ENCODE data around the gene KIT. TPM values are rescaled to one million over a fixed set of nuclear protein-coding genes. Genes with fewer than 3 reads are reported as not detected.
"Not testable (repeated sequence)": the region's sequence is repeated elsewhere in the genome, so short reads cannot be mapped to it uniquely, and the experiment has no call there.

Gene KIT
- total and polyA plus RNA-seq, 3 experiments from 2014 or later = 0.20 to 0.98 (median 0.39) TPM

DNA sequence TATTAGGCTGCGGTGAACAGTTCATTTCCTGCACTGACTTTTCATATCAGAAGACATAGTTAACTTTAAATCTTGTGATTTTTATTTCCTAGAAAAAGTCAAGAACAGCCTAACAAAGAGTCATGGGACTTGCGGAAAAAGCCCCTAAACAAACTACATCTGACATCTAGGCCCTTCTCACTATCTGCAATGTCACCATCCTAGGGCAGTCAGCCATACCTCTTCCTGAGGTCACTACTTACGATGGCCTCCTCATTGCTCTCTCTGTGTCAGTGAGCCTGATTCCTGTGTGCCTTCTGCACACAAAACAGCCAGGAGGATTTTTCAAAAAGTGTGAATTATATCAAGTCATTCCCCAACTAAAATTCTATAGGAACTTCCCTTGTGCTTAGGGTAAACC is 22.4 kb upstream of the KIT start:
- Mint-ChIP-seq H3K4me1 (peaks cover 4 to 7% (median 6%) of the 10 kb centered on the region in 3 donors), H3K36me3 (no peaks in the 10 kb centered on the region), H3K27ac (no peak overlapping the region), H3K4me3 (no peak overlapping the region), H3K27me3 (no peaks in the 10 kb centered on the region), H3K9me3 (peaks cover 0 to 2% (median 0%) of the 10 kb centered on the region in 5 donors)
- DNase-seq = no peak
- no peaks in the 10 kb centered on the region for H3K36me3 ChIP-seq (ENCODE audit: insufficient read depth, low read length)
- ChIA-PET POLR2A (no interaction called here), CTCF (no interaction called here)
- H3K4me3 ChIP-seq (ENCODE audit: low read length) = no peak overlapping the region
- H3K4me1 ChIP-seq (ENCODE audit: insufficient read depth, low read length) = no peaks in the 10 kb centered on the region
- H3K27ac ChIP-seq (ENCODE audit: low read depth, low read length) = no peak overlapping the region
- H3K9me3 ChIP-seq (ENCODE audit: low read length) = no peaks in the 10 kb centered on the region
- no peaks in the 10 kb centered on the region for H3K27me3 ChIP-seq (ENCODE audit: insufficient read depth, low read length, poor library complexity, severe bottlenecking)

DNA sequence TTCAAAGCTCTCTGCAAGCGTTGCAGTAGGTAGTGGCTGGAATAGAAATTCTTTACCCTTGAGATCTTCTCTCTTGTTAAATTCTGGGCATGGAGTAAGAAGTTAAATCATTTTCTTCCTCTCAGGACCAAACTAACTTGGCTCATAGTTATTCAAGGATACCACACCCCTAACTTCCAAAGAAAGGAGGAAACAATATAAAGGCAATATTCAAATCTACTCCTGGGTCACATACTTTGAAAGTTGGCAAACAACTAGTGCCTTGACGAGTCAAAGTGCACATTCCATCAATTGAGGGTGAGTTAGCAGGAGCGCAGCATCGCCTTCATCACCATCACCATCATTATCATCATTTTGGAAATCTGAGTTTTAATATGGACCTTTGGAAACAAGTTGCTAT is 20.4 kb upstream of the KIT start:
- H3K4me3 Mint-ChIP-seq = no peak overlapping the region
- H3K27ac Mint-ChIP-seq = no peak overlapping the region
- no peaks in the 10 kb centered on the region for H3K27me3 Mint-ChIP-seq
- no peak overlapping the region for H3K27ac ChIP-seq (ENCODE audit: low read depth, low read length)
- H3K9me3 ChIP-seq (ENCODE audit: low read length) = no peaks in the 10 kb centered on the region
- H3K27me3 ChIP-seq (ENCODE audit: insufficient read depth, low read length, poor library complexity, severe bottlenecking) = no peaks in the 10 kb centered on the region
- H3K4me1 Mint-ChIP-seq = peaks cover 4 to 7% (median 6%) of the 10 kb centered on the region in 3 donors
- H3K4me3 ChIP-seq (ENCODE audit: low read length) = no peak overlapping the region
- DNase-seq = no peak
- H3K36me3 ChIP-seq (ENCODE audit: insufficient read depth, low read length) = no peaks in the 10 kb centered on the region
- peaks cover 0 to 2% (median 0%) of the 10 kb centered on the region in 5 donors for H3K9me3 Mint-ChIP-seq
- H3K4me1 ChIP-seq (ENCODE audit: insufficient read depth, low read length) = no peaks in the 10 kb centered on the region
- POLR2A ChIA-PET = no interaction called here
- CTCF ChIA-PET = no interaction called here
- no peaks in the 10 kb centered on the region for H3K36me3 Mint-ChIP-seq

DNA sequence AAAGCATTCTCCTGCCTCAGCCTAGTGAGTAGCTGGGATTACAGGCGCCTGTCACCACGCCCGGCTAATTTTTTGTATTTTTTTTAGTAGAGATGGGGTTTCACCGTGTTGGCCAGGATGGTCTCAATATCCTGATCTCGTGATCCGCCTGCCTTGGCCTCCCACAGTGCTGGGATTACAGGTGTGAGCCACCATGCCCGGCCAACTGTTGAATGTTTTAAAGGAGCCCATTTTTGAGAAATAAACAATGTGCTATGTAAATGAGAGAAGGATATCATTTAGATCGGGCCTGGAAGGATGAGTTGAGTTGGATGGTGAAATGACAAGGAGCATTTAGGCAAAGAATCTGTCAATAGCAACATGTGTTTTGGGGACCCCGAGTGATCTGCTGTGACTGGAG is 16.7 kb upstream of the KIT start:
- H3K27ac ChIP-seq (ENCODE audit: low read depth, low read length); H3K36me3 ChIP-seq (ENCODE audit: insufficient read depth, low read length); H3K4me3 ChIP-seq (ENCODE audit: low read length); H3K4me1 Mint-ChIP-seq; H3K27ac Mint-ChIP-seq; H3K4me1 ChIP-seq (ENCODE audit: insufficient read depth, low read length); POLR2A ChIA-PET; H3K36me3 Mint-ChIP-seq; H3K4me3 Mint-ChIP-seq; H3K9me3 ChIP-seq (ENCODE audit: low read length); DNase-seq; H3K9me3 Mint-ChIP-seq; CTCF ChIA-PET; H3K27me3 ChIP-seq (ENCODE audit: insufficient read depth, low read length, poor library complexity, severe bottlenecking); H3K27me3 Mint-ChIP-seq: not testable (repeated sequence)

DNA sequence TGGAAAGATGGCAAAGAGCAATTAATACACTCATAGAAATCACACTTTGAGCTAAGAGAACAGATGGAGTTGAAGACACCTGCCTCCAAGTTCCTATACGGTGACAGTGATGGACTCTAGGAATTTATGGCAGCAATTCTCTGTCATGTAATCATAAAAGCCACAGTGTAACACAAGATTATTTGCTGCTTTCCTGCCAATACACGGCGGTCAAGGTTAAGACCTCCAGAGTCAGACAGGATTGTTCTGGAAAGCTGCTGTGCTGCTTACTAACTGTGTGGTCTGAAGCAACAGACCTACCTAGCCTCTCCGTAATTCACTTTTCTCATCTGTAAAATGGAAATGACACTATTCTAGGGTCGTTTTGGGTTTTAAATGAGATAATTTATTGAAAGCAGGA is 14.6 kb upstream of the KIT start:
- CTCF ChIA-PET = no interaction called here
- no peaks in the 10 kb centered on the region for H3K36me3 Mint-ChIP-seq
- H3K4me3 ChIP-seq (ENCODE audit: low read length) = no peak overlapping the region
- no peaks in the 10 kb centered on the region for H3K4me1 ChIP-seq (ENCODE audit: insufficient read depth, low read length)
- H3K9me3 ChIP-seq (ENCODE audit: low read length) = no peaks in the 10 kb centered on the region
- no peaks in the 10 kb centered on the region for H3K27me3 ChIP-seq (ENCODE audit: insufficient read depth, low read length, poor library complexity, severe bottlenecking)
- H3K9me3 Mint-ChIP-seq = no peaks in the 10 kb centered on the region
- no peak for DNase-seq
- H3K4me3 Mint-ChIP-seq = no peak overlapping the region
- no peak overlapping the region for H3K27ac Mint-ChIP-seq
- H3K27ac ChIP-seq (ENCODE audit: low read depth, low read length) = no peak overlapping the region
- H3K27me3 Mint-ChIP-seq = no peaks in the 10 kb centered on the region
- POLR2A ChIA-PET = no interaction called here
- H3K36me3 ChIP-seq (ENCODE audit: insufficient read depth, low read length) = no peaks in the 10 kb centered on the region
- H3K4me1 Mint-ChIP-seq = no peaks in the 10 kb centered on the region

DNA sequence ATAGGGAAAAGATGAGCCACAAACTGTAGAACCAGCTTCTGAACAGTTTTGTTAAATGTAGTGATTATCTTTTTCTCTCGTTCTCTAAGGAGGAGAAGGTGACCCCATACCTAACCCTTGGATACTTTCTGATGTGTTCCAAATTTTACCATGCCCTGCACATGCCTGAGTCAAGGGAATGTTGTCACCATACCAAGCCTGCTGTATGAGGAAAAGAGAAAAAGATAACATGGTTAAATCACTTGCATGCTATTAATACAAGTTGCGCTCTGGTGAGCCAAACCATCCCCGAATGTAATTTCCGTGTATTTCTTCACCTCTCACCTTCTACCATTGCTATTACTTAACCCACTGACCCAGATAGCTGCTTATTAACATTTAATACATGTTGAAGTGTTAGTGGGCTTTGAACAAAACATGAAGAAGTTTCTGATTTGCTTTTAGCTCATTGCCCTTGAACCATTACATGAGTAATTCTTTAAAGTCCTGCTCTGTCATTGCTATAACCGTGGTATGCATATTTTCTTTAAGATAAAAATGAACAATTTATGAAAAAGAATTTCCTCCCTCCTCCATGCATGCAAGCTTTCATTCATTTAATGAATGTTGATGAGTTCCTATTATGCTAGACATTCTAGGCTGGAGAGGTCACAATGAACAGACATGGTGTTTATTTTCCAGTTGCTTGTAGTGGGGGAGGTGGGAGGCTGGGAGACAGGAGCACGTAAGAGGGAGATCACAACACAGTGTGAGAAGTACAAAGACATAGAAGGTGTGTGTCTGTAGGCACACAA is 13.6 kb upstream of the KIT start:
- Histone ChIP-seq H3K4me1 (ENCODE audit: insufficient read depth, low read length) (no peaks in the 10 kb centered on the region), H3K4me3 (ENCODE audit: low read length) (no peak overlapping the region), H3K9me3 (ENCODE audit: low read length) (no peaks in the 10 kb centered on the region), H3K27me3 (ENCODE audit: insufficient read depth, low read length, poor library complexity, severe bottlenecking) (no peaks in the 10 kb centered on the region), H3K36me3 (ENCODE audit: insufficient read depth, low read length) (no peaks in the 10 kb centered on the region), H3K27ac (ENCODE audit: low read depth, low read length) (no peak overlapping the region)
- no peaks in the 10 kb centered on the region for H3K36me3 Mint-ChIP-seq
- no peaks in the 10 kb centered on the region for H3K9me3 Mint-ChIP-seq
- ChIA-PET POLR2A (no interaction called here), CTCF (no interaction called here)
- peak overlapping the region in 1 of 8 donors; percentile 29 for H3K27ac Mint-ChIP-seq
- no peaks in the 10 kb centered on the region for H3K27me3 Mint-ChIP-seq
- H3K4me3 Mint-ChIP-seq = no peak overlapping the region
- DNase-seq = no peak
- no peaks in the 10 kb centered on the region for H3K4me1 Mint-ChIP-seq

DNA sequence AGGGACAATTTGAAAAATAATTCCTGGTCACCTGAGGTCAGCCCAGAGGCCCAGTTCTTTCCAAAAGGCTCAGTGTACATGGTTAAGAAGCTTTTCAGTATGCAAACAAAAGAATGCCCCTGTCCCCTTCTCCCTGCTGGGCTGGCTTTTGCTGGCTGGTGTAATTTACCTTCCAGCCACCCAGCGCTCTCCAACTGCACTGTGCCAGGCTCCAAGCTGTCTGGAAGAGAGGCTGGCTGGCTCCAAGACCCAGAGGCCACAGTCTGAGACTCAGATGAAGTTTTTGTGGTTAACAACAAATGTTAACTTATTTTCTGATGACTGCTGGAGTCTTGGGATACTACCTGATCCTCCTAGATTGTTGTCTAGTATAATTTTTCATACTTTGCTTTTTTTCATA is 11.9 kb upstream of the KIT start:
- DNase-seq = no peak
- CTCF ChIA-PET = no interaction called here
- Histone ChIP-seq H3K36me3 (ENCODE audit: insufficient read depth, low read length) (no peaks in the 10 kb centered on the region), H3K4me1 (ENCODE audit: insufficient read depth, low read length) (no peaks in the 10 kb centered on the region), H3K9me3 (ENCODE audit: low read length) (no peaks in the 10 kb centered on the region), H3K4me3 (ENCODE audit: low read length) (no peak overlapping the region), H3K27me3 (ENCODE audit: insufficient read depth, low read length, poor library complexity, severe bottlenecking) (no peaks in the 10 kb centered on the region), H3K27ac (ENCODE audit: low read depth, low read length) (no peak overlapping the region)
- H3K27ac Mint-ChIP-seq = no peak overlapping the region
- no peaks in the 10 kb centered on the region for H3K27me3 Mint-ChIP-seq
- H3K4me3 Mint-ChIP-seq = no peak overlapping the region
- H3K36me3 Mint-ChIP-seq = no peaks in the 10 kb centered on the region
- no peaks in the 10 kb centered on the region for H3K9me3 Mint-ChIP-seq
- H3K4me1 Mint-ChIP-seq = no peaks in the 10 kb centered on the region
- POLR2A ChIA-PET = no interaction called here

DNA sequence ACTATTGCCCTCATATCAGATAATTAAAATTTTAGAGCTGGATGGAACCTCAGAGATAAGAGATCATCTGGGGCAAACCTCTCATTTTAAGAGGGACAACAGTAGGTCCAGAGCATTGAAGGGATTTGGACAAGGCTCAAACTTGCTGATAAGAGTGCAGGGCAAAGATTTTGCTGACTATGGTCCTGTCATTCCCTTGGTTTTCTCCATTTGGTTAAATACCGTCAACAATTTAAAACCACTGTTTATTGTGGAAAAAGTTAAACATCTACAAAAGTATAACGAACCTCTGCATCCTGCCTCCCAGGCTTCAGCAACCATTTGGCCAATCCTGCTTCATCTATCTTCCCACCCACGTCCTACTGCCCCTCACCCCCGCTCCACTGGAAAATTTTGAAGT is 10.7 kb upstream of the KIT start:
- H3K9me3 ChIP-seq (ENCODE audit: low read length) = no peaks in the 10 kb centered on the region
- H3K36me3 Mint-ChIP-seq = no peaks in the 10 kb centered on the region
- DNase-seq = no peak
- H3K4me3 ChIP-seq (ENCODE audit: low read length) = no peak overlapping the region
- H3K27me3 Mint-ChIP-seq = no peaks in the 10 kb centered on the region
- POLR2A ChIA-PET = no interaction called here
- no peak overlapping the region for H3K4me3 Mint-ChIP-seq
- H3K36me3 ChIP-seq (ENCODE audit: insufficient read depth, low read length) = no peaks in the 10 kb centered on the region
- CTCF ChIA-PET = no interaction called here
- H3K27me3 ChIP-seq (ENCODE audit: insufficient read depth, low read length, poor library complexity, severe bottlenecking) = no peaks in the 10 kb centered on the region
- H3K27ac ChIP-seq (ENCODE audit: low read depth, low read length) = no peak overlapping the region
- H3K9me3 Mint-ChIP-seq = peaks cover 0 to 2% (median 0%) of the 10 kb centered on the region in 5 donors
- H3K4me1 ChIP-seq (ENCODE audit: insufficient read depth, low read length) = no peaks in the 10 kb centered on the region
- no peaks in the 10 kb centered on the region for H3K4me1 Mint-ChIP-seq
- H3K27ac Mint-ChIP-seq = peak overlapping the region in 1 of 8 donors; percentile 28

DNA sequence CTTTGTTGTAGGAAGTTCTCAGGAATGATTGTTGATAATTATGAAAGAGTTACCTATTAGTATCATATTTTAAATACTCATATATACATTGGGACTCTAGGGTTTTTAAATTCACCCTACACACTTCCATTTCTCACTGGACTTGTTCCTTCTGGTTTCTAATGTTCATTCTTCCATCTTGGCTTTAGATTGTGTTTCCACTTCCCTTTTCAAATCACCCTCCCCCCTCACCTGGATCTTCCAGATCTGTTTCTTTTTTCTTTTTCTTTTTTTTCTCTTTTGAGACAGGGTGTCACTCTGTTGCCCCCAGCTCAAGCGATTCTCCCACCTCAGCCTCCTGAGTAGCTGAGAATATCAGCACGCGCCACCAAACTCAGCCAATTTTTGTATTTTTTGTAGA is 6.7 kb upstream of the KIT start:
- no peak overlapping the region for H3K4me3 ChIP-seq (ENCODE audit: low read length)
- no peak overlapping the region for H3K27ac ChIP-seq (ENCODE audit: low read depth, low read length)
- H3K27me3 ChIP-seq (ENCODE audit: insufficient read depth, low read length, poor library complexity, severe bottlenecking) = no peaks in the 10 kb centered on the region
- Mint-ChIP-seq H3K36me3 (peaks cover 0 to 2% (median 0%) of the 10 kb centered on the region in 3 donors), H3K4me3 (no peak overlapping the region), H3K4me1 (no peaks in the 10 kb centered on the region), H3K27me3 (peaks cover 0 to 22% of the 10 kb centered on the region in 2 donors), H3K27ac (no peak overlapping the region), H3K9me3 (peaks cover 0 to 7% (median 0%) of the 10 kb centered on the region in 5 donors)
- no peaks in the 10 kb centered on the region for H3K36me3 ChIP-seq (ENCODE audit: insufficient read depth, low read length)
- ChIA-PET CTCF (no interaction called here), POLR2A (no interaction called here)
- no peaks in the 10 kb centered on the region for H3K4me1 ChIP-seq (ENCODE audit: insufficient read depth, low read length)
- no peak for DNase-seq
- no peaks in the 10 kb centered on the region for H3K9me3 ChIP-seq (ENCODE audit: low read length)
